B cell (primary cell): ENCODE data around the gene FANCI. TPM values are rescaled to one million over a fixed set of nuclear protein-coding genes. Genes with fewer than 3 reads are reported as not detected.

Experiments
- ATAC-seq: fragments of 200-7000 bp; cut with Tn5 transposase; one replicate; pipeline ENCODE4 v1.10.0; 2021; ENCODE audit warnings: low read depth, mild to moderate bottlenecking, moderate number of reproducible peaks, moderate library complexity
- CTCF ChIA-PET: fragments of 350-600 bp; sonication (Branson Sonifier 250); formaldehyde crosslinking; loops from one replicate; lab custom pipeline; 2021; ENCODE audit warnings: antibody characterized with exemption, inconsistent platforms; lab: Charles Lee
- POLR2A ChIA-PET: fragments of 350-600 bp; sonication (Branson Sonifier 250); formaldehyde crosslinking; loops from one replicate; lab custom pipeline; 2021; ENCODE audit warnings: antibody characterized with exemption; lab: Charles Lee
- DNase-seq: peaks from one replicate; pipeline ENCODE4 v3.0.0; 2013
- H2AFZ ChIP-seq: 2 replicates; pipeline ENCODE4 v1.6.1; 2012; ENCODE audit warnings: mild to moderate bottlenecking, low read depth, low read length; ENCODE audit not compliant: insufficient read depth, poor library complexity, severe bottlenecking
- H3K27ac ChIP-seq, 2 donors: 1 replicate in 1 of 2; 2 replicates in 1 of 2; pipeline ENCODE4 v1.5.1; 2012 to 2013; ENCODE audit warnings: low read length in 2 of 2, mild to moderate bottlenecking in 2 of 2, moderate library complexity in 1 of 2
- H3K27me3 ChIP-seq, 4 experiments: fragments of 200-600 bp in 1 of 4; sonication (generic) in 1 of 4; replicated peaks in 1 of 4; 1 replicate in 2 of 4; 2 replicates in 2 of 4; pipeline versions ENCODE4 v1.6.1 to v1.7.0; 2013 to 2016; ENCODE audit warnings: low read length in 3 of 4, mild to moderate bottlenecking in 2 of 4, mixed read lengths in 1 of 4, moderate library complexity in 1 of 4; ENCODE audit not compliant: insufficient read depth in 4 of 4, control insufficient read depth in 3 of 4; ENCODE audit errors: control extremely low read depth in 1 of 4
- H3K36me3 ChIP-seq, 2 experiments: replicated peaks in 1 of 2; 1 replicate in 1 of 2; 2 replicates in 1 of 2; pipeline versions ENCODE4 v1.6.1 to v1.7.1; 2013; ENCODE audit warnings: low read length in 1 of 2; ENCODE audit not compliant: insufficient read depth in 2 of 2, control insufficient read depth in 1 of 2; ENCODE audit errors: control extremely low read depth in 1 of 2, extremely low read depth in 1 of 2
- H3K4me1 ChIP-seq, 2 donors: fragments of 200-600 bp in 1 of 2; sonication (generic) in 1 of 2; 1 replicate in 1 of 2; 2 replicates in 1 of 2; pipeline versions ENCODE4 v1.5.1 to v1.6.1; 2013 to 2017; ENCODE audit warnings: low read length in 2 of 2; ENCODE audit not compliant: control insufficient read depth in 2 of 2, insufficient read depth in 2 of 2
- H3K4me2 ChIP-seq: replicated peaks from 2 replicates; pipeline ENCODE3; 2012; ENCODE audit warnings: mild to moderate bottlenecking, low read depth, low read length; ENCODE audit not compliant: poor library complexity, severe bottlenecking
- H3K4me3 ChIP-seq, 5 experiments: fragments of 200-600 bp in 1 of 5; sonication (generic) in 1 of 5; 1 replicate in 3 of 5; 2 replicates in 2 of 5; pipeline versions ENCODE4 v1.5.1 to v1.7.0; 2011 to 2016; ENCODE audit warnings: low read length in 4 of 5, mild to moderate bottlenecking in 4 of 5, low read depth in 2 of 5, control low read depth in 1 of 5, moderate library complexity in 1 of 5; ENCODE audit not compliant: insufficient read depth in 1 of 5; ENCODE audit errors: control extremely low read depth in 1 of 5, extremely low read depth in 1 of 5
- H3K79me2 ChIP-seq: fragments of 200-600 bp; sonication (generic); one replicate; pipeline ENCODE4 v1.6.0; 2016; ENCODE audit warnings: low read length; ENCODE audit not compliant: control insufficient read depth, insufficient read depth
- H3K9ac ChIP-seq: fragments of 200-600 bp; sonication (generic); 2 replicates; pipeline ENCODE4 v1.6.1; 2017; ENCODE audit warnings: mild to moderate bottlenecking, low read length, moderate library complexity
- H3K9me3 ChIP-seq, 3 donors: one replicate each; pipeline versions ENCODE4 v1.6.1 to v1.7.1; 2013; ENCODE audit warnings: low read length in 2 of 3; ENCODE audit not compliant: control insufficient read depth in 2 of 3, insufficient read depth in 1 of 3; ENCODE audit errors: control extremely low read depth in 1 of 3
- H4K20me1 ChIP-seq: 2 replicates; pipeline ENCODE4 v1.6.0; 2012; ENCODE audit warnings: mild to moderate bottlenecking, low read length; ENCODE audit not compliant: insufficient read depth, control insufficient read depth, poor library complexity, severe bottlenecking
- H3K27ac Mint-ChIP-seq: one replicate; pipeline ENCODE4 v1.8.0; 2021; ENCODE audit warnings: mixed read lengths
- H3K27me3 Mint-ChIP-seq: one replicate; pipeline ENCODE4 v1.8.0; 2021; ENCODE audit warnings: mixed read lengths
- H3K4me1 Mint-ChIP-seq: one replicate; pipeline ENCODE4 v1.8.0; 2021; ENCODE audit warnings: mixed read lengths
- H3K4me3 Mint-ChIP-seq: one replicate; pipeline ENCODE4 v1.8.0; 2021; ENCODE audit warnings: mixed read lengths
- H3K9me3 Mint-ChIP-seq: one replicate; pipeline ENCODE4 v1.8.0; 2022; ENCODE audit warnings: mixed read lengths; ENCODE audit not compliant: insufficient read depth
- EZH2 ChIP-seq: IDR thresholded peaks from 2 replicates; pipeline ENCODE4 v1.6.1; 2012; ENCODE audit warnings: borderline replicate concordance, low read depth, mild to moderate bottlenecking, moderate library complexity, low read length; ENCODE audit not compliant: insufficient read depth, poor library complexity, severe bottlenecking
- WGBS: methylation state at CpG from one replicate; pipeline ENCODE4 v1.1.5; 2013; ENCODE audit warnings: missing lambda C conversion rate; ENCODE audit not compliant: insufficient coverage; 5-methylcytosine and 5-hydroxymethylcytosine counted together
- intact Hi-C: fragments of 100-400 bp; cut with micrococcal nuclease; formaldehyde crosslinking; loops from one replicate; pipeline ENCODE4 v1.10.0; 2022
- polyA plus RNA-seq: library from polyadenylated mRNA; depleted of rRNA; stranded (reverse); fragments of >200 nt; gene quantifications from 2 replicates; pipeline ENCODE4 v1.2.3, GENCODE V29; 2012
- total RNA-seq, 2 donors: library from RNA; stranded (reverse); fragments of 120-200 nt in 1 of 2; gene quantifications; 1 replicate in 1 of 2; 2 replicates in 1 of 2; pipeline versions ENCODE4 v1.2.3 to v1.2.4, GENCODE V29; 2013 to 2022
- TF ChIP-seq, protein P1 (sequence below): fragments of 200-600 bp; IDR thresholded peaks from one replicate; pipeline ENCODE4 v1.8.0; 2022; ENCODE audit warnings: antibody characterized with exemption, mild to moderate bottlenecking

Gene FANCI
- total and polyA plus RNA-seq, 2 donors (not counting 1 experiment from before 2014, with no cell fraction given) = 2.7 to 14.2 TPM

GRCh38 chr15:89209057-89209456 is 34.7 kb upstream of the FANCI start:
- no peak overlapping the region for H3K27ac ChIP-seq
- peaks cover 3% of the 10 kb centered on the region in 2 donors for H3K4me1 ChIP-seq
- no peaks in the 10 kb centered on the region for H3K9me3 ChIP-seq
- no peak for TF ChIP-seq EZH2
- TF ChIP-seq, protein P1, sequence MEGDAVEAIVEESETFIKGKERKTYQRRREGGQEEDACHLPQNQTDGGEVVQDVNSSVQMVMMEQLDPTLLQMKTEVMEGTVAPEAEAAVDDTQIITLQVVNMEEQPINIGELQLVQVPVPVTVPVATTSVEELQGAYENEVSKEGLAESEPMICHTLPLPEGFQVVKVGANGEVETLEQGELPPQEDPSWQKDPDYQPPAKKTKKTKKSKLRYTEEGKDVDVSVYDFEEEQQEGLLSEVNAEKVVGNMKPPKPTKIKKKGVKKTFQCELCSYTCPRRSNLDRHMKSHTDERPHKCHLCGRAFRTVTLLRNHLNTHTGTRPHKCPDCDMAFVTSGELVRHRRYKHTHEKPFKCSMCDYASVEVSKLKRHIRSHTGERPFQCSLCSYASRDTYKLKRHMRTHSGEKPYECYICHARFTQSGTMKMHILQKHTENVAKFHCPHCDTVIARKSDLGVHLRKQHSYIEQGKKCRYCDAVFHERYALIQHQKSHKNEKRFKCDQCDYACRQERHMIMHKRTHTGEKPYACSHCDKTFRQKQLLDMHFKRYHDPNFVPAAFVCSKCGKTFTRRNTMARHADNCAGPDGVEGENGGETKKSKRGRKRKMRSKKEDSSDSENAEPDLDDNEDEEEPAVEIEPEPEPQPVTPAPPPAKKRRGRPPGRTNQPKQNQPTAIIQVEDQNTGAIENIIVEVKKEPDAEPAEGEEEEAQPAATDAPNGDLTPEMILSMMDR = no peak
- intact Hi-C loops = loop anchor here (5.0 kb wide), 2 partner anchors 223 to 263 kb away; no protein-coding TSS in a partner anchor
- no peaks in the 10 kb centered on the region for H4K20me1 ChIP-seq
- whole genome bisulfite sequencing = 86% methylated on average over 1 of the region's 1 CpG
- no peak overlapping the region for H3K4me2 ChIP-seq
- no peaks in the 10 kb centered on the region for H3K36me3 ChIP-seq
- no peaks in the 10 kb centered on the region for H3K9me3 Mint-ChIP-seq
- H2AFZ ChIP-seq = no peak overlapping the region
- ATAC-seq (no peak), DNase-seq (no peak)
- H3K4me1 Mint-ChIP-seq = peaks cover 9% of the 10 kb centered on the region
- CTCF ChIA-PET = interaction anchor here (0.6 to 1.2 kb wide), 3 partner anchors 25 to 214 kb away, joined by 3 to 4 read pairs (median 3); no protein-coding TSS in a partner anchor
- H3K9ac ChIP-seq = no peak overlapping the region
- POLR2A ChIA-PET = no interaction called here
- H3K27me3 Mint-ChIP-seq = peaks cover 4% of the 10 kb centered on the region
- H3K27me3 ChIP-seq = no peaks in the 10 kb centered on the region
- H3K4me3 Mint-ChIP-seq = no peak overlapping the region
- no peak overlapping the region for H3K4me3 ChIP-seq
- no peaks in the 10 kb centered on the region for H3K79me2 ChIP-seq
- H3K27ac Mint-ChIP-seq = no peak overlapping the region

DNA sequence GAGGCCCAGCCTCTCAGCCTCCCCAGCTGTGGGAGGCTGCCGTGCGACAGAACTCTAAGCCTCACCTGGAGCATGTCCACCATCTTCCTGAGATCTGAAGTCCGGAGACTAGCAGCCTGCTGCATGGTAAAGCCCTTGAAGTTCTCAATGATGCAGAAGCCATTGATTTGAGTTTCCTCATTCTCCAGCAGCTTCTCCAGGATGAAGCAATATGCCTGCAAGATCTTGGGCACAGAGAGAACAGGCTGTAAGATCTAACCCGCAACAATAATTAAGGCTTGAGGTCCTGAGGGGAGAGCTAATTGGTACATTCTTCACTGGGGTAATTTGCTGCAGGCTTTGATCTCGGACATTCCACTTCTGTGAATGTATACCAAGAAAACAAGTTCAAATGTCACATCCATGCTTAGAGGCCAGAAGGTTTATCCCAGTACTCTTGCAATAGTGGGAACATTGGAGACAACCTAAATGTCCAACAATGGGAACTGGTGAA is 32.1 kb upstream of the FANCI start:
- Histone ChIP-seq H4K20me1 (no peaks in the 10 kb centered on the region), H3K79me2 (no peaks in the 10 kb centered on the region), H3K27me3 (no peaks in the 10 kb centered on the region), H3K4me1 (peaks cover 3% of the 10 kb centered on the region in 2 donors), H3K4me2 (no peak overlapping the region), H3K9me3 (no peaks in the 10 kb centered on the region), H3K9ac (no peak overlapping the region), H3K4me3 (no peak overlapping the region), H3K36me3 (no peaks in the 10 kb centered on the region), H3K27ac (no peak overlapping the region), H2AFZ (no peak overlapping the region)
- DNase-seq (no peak), ATAC-seq (no peak)
- intact Hi-C loops = no loop called here
- Mint-ChIP-seq H3K4me3 (no peak overlapping the region), H3K4me1 (peaks cover 6% of the 10 kb centered on the region), H3K27me3 (peaks cover 4% of the 10 kb centered on the region), H3K27ac (no peak overlapping the region), H3K9me3 (no peaks in the 10 kb centered on the region)
- ChIA-PET CTCF (no interaction called here), POLR2A (no interaction called here)
- WGBS = 97% methylated on average over 4 of the region's 5 CpGs
- no peak for TF ChIP-seq EZH2
- TF ChIP-seq, protein P1 = no peak
